B cell (primary cell): ENCODE data around the gene RIN2. TPM values are rescaled to one million over a fixed set of nuclear protein-coding genes. Genes with fewer than 3 reads are reported as not detected.

ENCODE experiments used
- ATAC-seq: fragments of 200-7000 bp; cut with Tn5 transposase; one replicate; pipeline ENCODE4 v1.10.0; 2021; ENCODE audit warnings: low read depth, mild to moderate bottlenecking, moderate number of reproducible peaks, moderate library complexity
- CTCF ChIA-PET: fragments of 350-600 bp; sonication (Branson Sonifier 250); formaldehyde crosslinking; loops from one replicate; lab custom pipeline; 2021; ENCODE audit warnings: antibody characterized with exemption, inconsistent platforms; lab: Charles Lee
- POLR2A ChIA-PET: fragments of 350-600 bp; sonication (Branson Sonifier 250); formaldehyde crosslinking; loops from one replicate; lab custom pipeline; 2021; ENCODE audit warnings: antibody characterized with exemption; lab: Charles Lee
- DNase-seq: peaks from one replicate; pipeline ENCODE4 v3.0.0; 2013
- H2AFZ ChIP-seq: 2 replicates; pipeline ENCODE4 v1.6.1; 2012; ENCODE audit warnings: mild to moderate bottlenecking, low read depth, low read length; ENCODE audit not compliant: insufficient read depth, poor library complexity, severe bottlenecking
- H3K27ac ChIP-seq, 2 donors: 1 replicate in 1 of 2; 2 replicates in 1 of 2; pipeline ENCODE4 v1.5.1; 2012 to 2013; ENCODE audit warnings: low read length in 2 of 2, mild to moderate bottlenecking in 2 of 2, moderate library complexity in 1 of 2
- H3K27me3 ChIP-seq, 4 experiments: fragments of 200-600 bp in 1 of 4; sonication (generic) in 1 of 4; replicated peaks in 1 of 4; 1 replicate in 2 of 4; 2 replicates in 2 of 4; pipeline versions ENCODE4 v1.6.1 to v1.7.0; 2013 to 2016; ENCODE audit warnings: low read length in 3 of 4, mild to moderate bottlenecking in 2 of 4, mixed read lengths in 1 of 4, moderate library complexity in 1 of 4; ENCODE audit not compliant: insufficient read depth in 4 of 4, control insufficient read depth in 3 of 4; ENCODE audit errors: control extremely low read depth in 1 of 4
- H3K36me3 ChIP-seq, 2 experiments: replicated peaks in 1 of 2; 1 replicate in 1 of 2; 2 replicates in 1 of 2; pipeline versions ENCODE4 v1.6.1 to v1.7.1; 2013; ENCODE audit warnings: low read length in 1 of 2; ENCODE audit not compliant: insufficient read depth in 2 of 2, control insufficient read depth in 1 of 2; ENCODE audit errors: control extremely low read depth in 1 of 2, extremely low read depth in 1 of 2
- H3K4me1 ChIP-seq, 2 donors: fragments of 200-600 bp in 1 of 2; sonication (generic) in 1 of 2; 1 replicate in 1 of 2; 2 replicates in 1 of 2; pipeline versions ENCODE4 v1.5.1 to v1.6.1; 2013 to 2017; ENCODE audit warnings: low read length in 2 of 2; ENCODE audit not compliant: control insufficient read depth in 2 of 2, insufficient read depth in 2 of 2
- H3K4me2 ChIP-seq: replicated peaks from 2 replicates; pipeline ENCODE3; 2012; ENCODE audit warnings: mild to moderate bottlenecking, low read depth, low read length; ENCODE audit not compliant: poor library complexity, severe bottlenecking
- H3K4me3 ChIP-seq, 5 experiments: fragments of 200-600 bp in 1 of 5; sonication (generic) in 1 of 5; 1 replicate in 3 of 5; 2 replicates in 2 of 5; pipeline versions ENCODE4 v1.5.1 to v1.7.0; 2011 to 2016; ENCODE audit warnings: low read length in 4 of 5, mild to moderate bottlenecking in 4 of 5, low read depth in 2 of 5, control low read depth in 1 of 5, moderate library complexity in 1 of 5; ENCODE audit not compliant: insufficient read depth in 1 of 5; ENCODE audit errors: control extremely low read depth in 1 of 5, extremely low read depth in 1 of 5
- H3K79me2 ChIP-seq: fragments of 200-600 bp; sonication (generic); one replicate; pipeline ENCODE4 v1.6.0; 2016; ENCODE audit warnings: low read length; ENCODE audit not compliant: control insufficient read depth, insufficient read depth
- H3K9ac ChIP-seq: fragments of 200-600 bp; sonication (generic); 2 replicates; pipeline ENCODE4 v1.6.1; 2017; ENCODE audit warnings: mild to moderate bottlenecking, low read length, moderate library complexity
- H3K9me3 ChIP-seq, 3 donors: one replicate each; pipeline versions ENCODE4 v1.6.1 to v1.7.1; 2013; ENCODE audit warnings: low read length in 2 of 3; ENCODE audit not compliant: control insufficient read depth in 2 of 3, insufficient read depth in 1 of 3; ENCODE audit errors: control extremely low read depth in 1 of 3
- H4K20me1 ChIP-seq: 2 replicates; pipeline ENCODE4 v1.6.0; 2012; ENCODE audit warnings: mild to moderate bottlenecking, low read length; ENCODE audit not compliant: insufficient read depth, control insufficient read depth, poor library complexity, severe bottlenecking
- H3K27ac Mint-ChIP-seq: one replicate; pipeline ENCODE4 v1.8.0; 2021; ENCODE audit warnings: mixed read lengths
- H3K27me3 Mint-ChIP-seq: one replicate; pipeline ENCODE4 v1.8.0; 2021; ENCODE audit warnings: mixed read lengths
- H3K4me1 Mint-ChIP-seq: one replicate; pipeline ENCODE4 v1.8.0; 2021; ENCODE audit warnings: mixed read lengths
- H3K4me3 Mint-ChIP-seq: one replicate; pipeline ENCODE4 v1.8.0; 2021; ENCODE audit warnings: mixed read lengths
- H3K9me3 Mint-ChIP-seq: one replicate; pipeline ENCODE4 v1.8.0; 2022; ENCODE audit warnings: mixed read lengths; ENCODE audit not compliant: insufficient read depth
- CTCF ChIP-seq: fragments of 200-600 bp; IDR thresholded peaks from one replicate; pipeline ENCODE4 v1.8.0; 2022; ENCODE audit warnings: antibody characterized with exemption, mild to moderate bottlenecking
- EZH2 ChIP-seq: IDR thresholded peaks from 2 replicates; pipeline ENCODE4 v1.6.1; 2012; ENCODE audit warnings: borderline replicate concordance, low read depth, mild to moderate bottlenecking, moderate library complexity, low read length; ENCODE audit not compliant: insufficient read depth, poor library complexity, severe bottlenecking
- WGBS: methylation state at CpG from one replicate; pipeline ENCODE4 v1.1.5; 2013; ENCODE audit warnings: missing lambda C conversion rate; ENCODE audit not compliant: insufficient coverage; 5-methylcytosine and 5-hydroxymethylcytosine counted together
- intact Hi-C: fragments of 100-400 bp; cut with micrococcal nuclease; formaldehyde crosslinking; loops from one replicate; pipeline ENCODE4 v1.10.0; 2022
- polyA plus RNA-seq: library from polyadenylated mRNA; depleted of rRNA; stranded (reverse); fragments of >200 nt; gene quantifications from 2 replicates; pipeline ENCODE4 v1.2.3, GENCODE V29; 2012
- total RNA-seq, 2 donors: library from RNA; stranded (reverse); fragments of 120-200 nt in 1 of 2; gene quantifications; 1 replicate in 1 of 2; 2 replicates in 1 of 2; pipeline versions ENCODE4 v1.2.3 to v1.2.4, GENCODE V29; 2013 to 2022

The RIN2 gene
- total and polyA plus RNA-seq, 2 donors (not counting 1 experiment from before 2014, with no cell fraction given), result 0.15 to 0.32 TPM

GRCh38 chr20:19775353-19776253, 17.5 kb downstream of the RIN2 start:
- no peaks in the 10 kb centered on the region for H3K79me2 ChIP-seq
- no peak overlapping the region for H3K9ac ChIP-seq
- CTCF ChIA-PET, result interaction anchor here (1.0 kb wide), 1 partner anchor 83 kb away, joined by 4 read pairs; no protein-coding TSS in a partner anchor
- no peak overlapping the region for H3K27ac ChIP-seq
- TF ChIP-seq CTCF (no peak), EZH2 (no peak)
- H4K20me1 ChIP-seq, result no peaks in the 10 kb centered on the region
- POLR2A ChIA-PET, result no interaction called here
- no peaks in the 10 kb centered on the region for H3K27me3 ChIP-seq
- H3K36me3 ChIP-seq, result no peaks in the 10 kb centered on the region
- Mint-ChIP-seq H3K27me3 (peaks cover 26% of the 10 kb centered on the region), H3K4me1 (peaks cover 10% of the 10 kb centered on the region), H3K4me3 (no peak overlapping the region), H3K9me3 (no peaks in the 10 kb centered on the region), H3K27ac (no peak overlapping the region)
- no peaks in the 10 kb centered on the region for H3K9me3 ChIP-seq
- no peak overlapping the region for H3K4me3 ChIP-seq
- no peak overlapping the region for H3K4me2 ChIP-seq
- H2AFZ ChIP-seq, result no peak overlapping the region
- intact Hi-C loops, result no loop called here
- H3K4me1 ChIP-seq, result peaks cover 0 to under 1% of the 10 kb centered on the region in 2 donors
- no peak for ATAC-seq
- DNase-seq, result no peak
- WGBS, result 90% methylated on average over 2 of the region's 7 CpGs

GRCh38 chr20:19777315-19777714, 19.3 kb downstream of the RIN2 start:
- H3K36me3 ChIP-seq, result no peaks in the 10 kb centered on the region
- no peaks in the 10 kb centered on the region for H3K27me3 ChIP-seq
- no peak overlapping the region for H3K9ac ChIP-seq
- H2AFZ ChIP-seq, result no peak overlapping the region
- Mint-ChIP-seq H3K4me1 (peaks cover 13% of the 10 kb centered on the region), H3K4me3 (no peak overlapping the region), H3K27me3 (peaks cover 15% of the 10 kb centered on the region), H3K9me3 (no peaks in the 10 kb centered on the region), H3K27ac (no peak overlapping the region)
- H3K79me2 ChIP-seq, result no peaks in the 10 kb centered on the region
- H3K4me1 ChIP-seq, result peaks cover 0 to 5% of the 10 kb centered on the region in 2 donors
- H3K4me2 ChIP-seq, result no peak overlapping the region
- ChIA-PET POLR2A (no interaction called here), CTCF (no interaction called here)
- no peaks in the 10 kb centered on the region for H3K9me3 ChIP-seq
- DNase-seq (no peak), ATAC-seq (no peak)
- no peak overlapping the region for H3K4me3 ChIP-seq
- WGBS, result 100% methylated on average over 1 of the region's 6 CpGs
- no peaks in the 10 kb centered on the region for H4K20me1 ChIP-seq
- intact Hi-C loops, result no loop called here
- H3K27ac ChIP-seq, result no peak overlapping the region
- no peak for TF ChIP-seq EZH2
- TF ChIP-seq CTCF, result no peak
